HG03039 (cell line): Measurements from ENCODE around the gene PDE4D.

Experiments
- ATAC-seq: cut with Tn5 transposase; IDR thresholded peaks from one replicate; pipeline ENCODE4 v1.9.1; 2021; ENCODE audit warnings: mild to moderate bottlenecking, moderate library complexity; ENCODE audit not compliant: unreplicated experiment

The PDE4D gene

DNA sequence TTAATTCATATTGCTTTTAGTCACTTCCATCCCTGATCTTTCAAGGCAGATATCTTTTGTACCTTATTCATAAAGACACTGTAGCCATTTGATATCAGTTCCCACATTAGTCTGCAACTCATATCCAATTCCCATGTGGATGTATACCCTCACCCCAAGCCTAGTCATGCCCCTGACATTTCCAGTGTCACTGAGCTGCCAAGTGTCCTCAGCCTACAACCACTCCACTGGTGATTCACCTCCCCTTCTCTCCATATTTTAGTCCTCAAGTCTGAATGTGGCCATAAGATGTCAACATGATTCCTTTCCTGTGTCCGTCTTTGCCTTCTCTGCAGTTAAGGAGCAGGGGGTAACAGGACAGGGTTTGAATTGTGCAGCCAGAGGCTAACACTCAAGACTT is 963.8 kb downstream of the PDE4D start:
- no peak for ATAC-seq

GRCh38 chr5:58927938-58928337 is 965.6 kb downstream of the PDE4D start:
- no peak for ATAC-seq

- ATAC-seq = no peak
Observed at GRCh38 chr5:58927181-58927580, 966.3 kb downstream of the PDE4D start.

- ATAC-seq = no peak
Observed at GRCh38 chr5:58926541-58926935, 967.0 kb downstream of the PDE4D start.

GRCh38 chr5:58925627-58926540 is 967.6 kb downstream of the PDE4D start:
- ATAC-seq = no peak

- no peak for ATAC-seq
Observed at GRCh38 chr5:58924306-58924705, 969.2 kb downstream of the PDE4D start.

DNA sequence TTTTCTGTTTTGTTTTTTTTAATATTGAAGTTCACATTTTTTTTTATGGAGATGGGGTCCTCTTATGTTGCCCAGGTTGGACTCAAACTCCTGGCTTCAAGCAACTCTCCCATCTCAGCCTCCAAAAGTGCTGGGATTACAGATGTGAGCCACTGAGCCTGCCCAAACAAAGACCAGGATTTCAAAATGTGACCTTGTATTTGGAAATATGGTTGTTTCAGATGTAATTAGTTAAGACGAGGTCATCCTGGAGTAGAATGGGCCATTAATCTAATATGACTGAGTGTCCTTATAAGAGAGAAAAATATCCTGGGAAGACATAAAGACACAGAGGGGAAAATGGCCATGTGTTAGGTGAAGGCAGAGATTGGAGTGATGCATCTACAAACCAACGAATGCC is 970.2 kb downstream of the PDE4D start:
- no peak for ATAC-seq

DNA sequence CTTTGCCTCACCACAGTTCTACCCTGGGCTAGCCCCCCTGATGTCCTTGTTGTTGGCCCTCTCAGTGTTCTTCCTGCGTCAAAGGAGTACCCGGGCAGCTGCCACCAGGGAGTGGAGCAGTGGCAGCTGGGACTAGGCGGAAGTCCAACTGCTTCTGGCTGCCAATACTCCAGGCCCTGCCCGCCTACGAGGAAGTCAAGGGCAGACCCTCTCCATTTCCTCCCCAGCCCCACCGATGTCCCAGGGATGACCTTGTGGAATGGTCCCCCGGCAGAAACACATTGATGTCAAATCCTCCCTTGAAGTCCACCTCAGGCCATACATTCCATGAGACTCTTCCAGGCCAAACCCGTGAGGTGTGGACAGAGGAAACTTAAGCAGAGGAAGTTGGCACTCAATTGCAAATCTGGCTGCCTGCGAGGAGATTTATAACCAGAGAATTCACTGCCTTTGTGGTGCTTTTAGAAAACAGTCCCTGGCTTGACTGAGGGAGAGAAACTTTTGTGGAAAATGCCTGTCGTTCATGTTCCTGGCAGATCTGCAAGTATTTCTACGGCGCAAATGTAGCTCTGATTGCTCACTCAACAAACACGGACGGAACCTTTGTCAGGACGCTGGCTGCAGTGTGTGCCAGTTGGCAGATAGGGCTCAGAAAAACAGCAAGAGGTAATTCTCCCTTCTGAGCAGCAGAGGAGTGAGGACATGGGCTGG is 970.9 kb downstream of the PDE4D start:
- no peak for ATAC-seq

DNA sequence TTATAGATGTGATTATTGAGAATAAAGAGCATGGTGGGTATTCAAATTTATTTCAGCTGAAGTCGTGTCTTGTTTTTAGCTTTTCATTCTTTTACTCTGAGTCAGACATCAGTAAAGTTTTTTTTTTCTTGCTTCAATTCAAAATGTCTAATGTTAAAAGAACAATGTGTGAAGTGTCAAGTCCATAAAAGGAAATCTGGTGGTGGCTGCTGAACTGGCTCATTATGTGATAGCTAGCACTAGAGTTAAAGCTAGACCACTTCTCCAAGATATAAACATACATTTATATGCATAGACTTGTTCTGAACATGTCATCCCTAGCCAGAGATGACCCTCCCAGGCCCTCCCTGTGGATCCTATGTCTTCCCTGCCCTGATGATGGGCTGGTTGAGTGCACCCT is 972.4 kb downstream of the PDE4D start:
- no peak for ATAC-seq

- no peak for ATAC-seq
Observed at GRCh38 chr5:58919833-58920232, 973.7 kb downstream of the PDE4D start.
